Fibroblast of mammary gland (primary cell): Measurements from ENCODE around the gene MOGAT2.

Source experiments
- DNase-seq: peaks from one replicate; pipeline ENCODE4 v3.0.0-alpha.2; 2010; ENCODE audit warnings: low read depth
- H3K4me3 ChIP-seq: 2 replicates; pipeline ENCODE4 v1.5.1; 2011; ENCODE audit warnings: low read depth, mild to moderate bottlenecking, low read length, moderate library complexity; ENCODE audit not compliant: control insufficient read depth
- TF ChIP-seq, protein P1 (sequence below): conservative IDR thresholded peaks from 2 replicates; pipeline ENCODE4 v1.5.1; 2011; ENCODE audit warnings: low read depth, low read length, inconsistent platforms; ENCODE audit not compliant: control insufficient read depth, insufficient read depth

MOGAT2 gene

DNA sequence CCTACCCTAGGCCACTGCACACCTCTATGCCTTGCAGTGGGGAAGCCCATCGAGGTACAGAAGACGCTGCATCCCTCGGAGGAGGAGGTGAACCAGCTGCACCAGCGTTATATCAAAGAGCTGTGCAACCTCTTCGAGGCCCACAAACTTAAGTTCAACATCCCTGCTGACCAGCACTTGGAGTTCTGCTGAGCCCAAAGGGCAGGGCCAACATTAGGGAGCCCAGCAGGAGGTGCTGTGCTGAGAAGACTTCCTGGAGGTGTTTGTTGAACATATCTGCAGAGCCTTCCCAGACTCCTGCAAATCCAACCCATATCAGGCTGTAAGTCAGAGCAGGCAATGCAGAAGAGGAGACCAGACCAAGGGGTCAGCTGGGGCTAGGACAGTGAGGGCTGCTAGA lies 13.5 kb downstream of the MOGAT2 start:
- no peak for DNase-seq
- TF ChIP-seq, protein P1, sequence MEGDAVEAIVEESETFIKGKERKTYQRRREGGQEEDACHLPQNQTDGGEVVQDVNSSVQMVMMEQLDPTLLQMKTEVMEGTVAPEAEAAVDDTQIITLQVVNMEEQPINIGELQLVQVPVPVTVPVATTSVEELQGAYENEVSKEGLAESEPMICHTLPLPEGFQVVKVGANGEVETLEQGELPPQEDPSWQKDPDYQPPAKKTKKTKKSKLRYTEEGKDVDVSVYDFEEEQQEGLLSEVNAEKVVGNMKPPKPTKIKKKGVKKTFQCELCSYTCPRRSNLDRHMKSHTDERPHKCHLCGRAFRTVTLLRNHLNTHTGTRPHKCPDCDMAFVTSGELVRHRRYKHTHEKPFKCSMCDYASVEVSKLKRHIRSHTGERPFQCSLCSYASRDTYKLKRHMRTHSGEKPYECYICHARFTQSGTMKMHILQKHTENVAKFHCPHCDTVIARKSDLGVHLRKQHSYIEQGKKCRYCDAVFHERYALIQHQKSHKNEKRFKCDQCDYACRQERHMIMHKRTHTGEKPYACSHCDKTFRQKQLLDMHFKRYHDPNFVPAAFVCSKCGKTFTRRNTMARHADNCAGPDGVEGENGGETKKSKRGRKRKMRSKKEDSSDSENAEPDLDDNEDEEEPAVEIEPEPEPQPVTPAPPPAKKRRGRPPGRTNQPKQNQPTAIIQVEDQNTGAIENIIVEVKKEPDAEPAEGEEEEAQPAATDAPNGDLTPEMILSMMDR: no peak
- H3K4me3 ChIP-seq: no peak overlapping the region

- TF ChIP-seq, protein P1: no peak
- DNase-seq: no peak
- no peak overlapping the region for H3K4me3 ChIP-seq
Measured at GRCh38 chr11:75733071-75733430, 15.4 kb downstream of the MOGAT2 start.

GRCh38 chr11:75733431-75734107 lies 15.9 kb downstream of the MOGAT2 start:
- no peak for DNase-seq
- H3K4me3 ChIP-seq: no peak overlapping the region
- TF ChIP-seq, protein P1: no peak

GRCh38 chr11:75734491-75735180 lies 17.0 kb downstream of the MOGAT2 start:
- peak; percentile 14 for DNase-seq
- no peak overlapping the region for H3K4me3 ChIP-seq
- TF ChIP-seq, protein P1: no peak

GRCh38 chr11:75735181-75735845 lies 17.7 kb downstream of the MOGAT2 start:
- H3K4me3 ChIP-seq: no peak overlapping the region
- DNase-seq: no peak
- TF ChIP-seq, protein P1: no peak

DNA sequence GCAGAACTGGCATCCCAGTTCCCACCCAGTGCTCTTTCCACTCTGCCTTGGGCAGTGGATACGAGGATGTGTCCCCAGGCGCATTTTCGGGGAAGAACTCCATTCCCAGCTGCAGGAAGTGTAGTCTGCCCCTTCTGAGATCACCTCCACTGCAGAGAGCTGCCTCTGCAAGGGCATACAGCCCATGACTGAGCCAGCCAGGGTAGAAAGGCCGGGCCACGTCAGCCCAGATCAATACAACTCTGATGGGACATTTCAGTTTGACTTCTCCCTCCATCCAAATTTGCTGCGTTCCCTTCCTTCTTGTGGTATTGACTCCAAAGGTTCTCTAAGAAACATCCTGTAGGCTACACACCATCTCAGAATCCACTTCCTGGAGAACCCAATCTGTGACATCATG lies 19.7 kb downstream of the MOGAT2 start:
- DNase-seq: no peak
- no peak overlapping the region for H3K4me3 ChIP-seq
- TF ChIP-seq, protein P1: no peak
